GM12878 (cell line): Measurements from ENCODE around the gene MAGI3. TPM values are rescaled to one million over a fixed set of nuclear protein-coding genes. Genes with fewer than 3 reads are reported as not detected.

Experiments used
- ATAC-seq: fragments of 200-7000 bp; cut with Tn5 transposase; 3 replicates; pipeline ENCODE4 v1.9.1; 2020; ENCODE audit warnings: mild to moderate bottlenecking, moderate library complexity
- BruUV-seq: library from RNA; stranded (reverse); fragments of 400-500 nt; replicated peaks from 2 replicates; lab custom pipeline; 2021; lab: Mats Ljungman, UMichigan
- CTCF ChIA-PET: fragments of 300-600 bp; sonication (Branson Sonifier 250); formaldehyde crosslinking; extraction: SDS; loops from one replicate; lab custom pipeline; 2021; ENCODE audit warnings: inconsistent platforms; lab: Yijun Ruan, JAX
- POLR2A ChIA-PET: fragments of 350-600 bp; formaldehyde crosslinking; extraction: SDS; loops from one replicate; lab custom pipeline; 2021; ENCODE audit warnings: inconsistent platforms; lab: Charles Lee
- RAD21 ChIA-PET: fragments of 300-600 bp; sonication (Branson Sonifier 250); formaldehyde crosslinking; loops from one replicate; lab custom pipeline; 2023; ENCODE audit warnings: antibody characterized with exemption; ENCODE audit not compliant: unreplicated experiment; lab: Charles Lee
- SMC1A ChIA-PET: fragments of 300-600 bp; sonication (Branson Sonifier 250); formaldehyde crosslinking; loops from one replicate; lab custom pipeline; 2023; ENCODE audit not compliant: unreplicated experiment, uncharacterized antibody; lab: Charles Lee
- DNase-seq: peaks from one replicate; pipeline ENCODE4 v3.0.0-alpha.2; 2011; ENCODE audit warnings: low read depth, low spot score
- FAIRE-seq: peaks from 3 replicates; lab custom pipeline; 2011; peaks lifted over from hg19 to GRCh38; lab: Jason Lieb, UNC
- H2AFZ ChIP-seq: 2 replicates; pipeline ENCODE4 v1.6.0; 2011; ENCODE audit warnings: low read depth, low read length, control low read depth; ENCODE audit not compliant: control insufficient read depth
- H3K27ac ChIP-seq: 2 replicates; pipeline ENCODE4 v1.5.1; 2011; ENCODE audit warnings: control low read depth; ENCODE audit not compliant: control insufficient read depth, insufficient read depth
- H3K27me3 ChIP-seq, 2 experiments: replicated peaks in 1 of 2; 2 replicates each; pipeline versions ENCODE4 v1.6.0 to v1.6.1; 2011; ENCODE audit warnings: low read length in 1 of 2; ENCODE audit not compliant: control insufficient read depth in 2 of 2, insufficient read depth in 2 of 2
- H3K36me3 ChIP-seq, 2 experiments: 2 replicates each; pipeline ENCODE4 v1.5.1; 2011; ENCODE audit warnings: low read length in 1 of 2; ENCODE audit not compliant: control insufficient read depth in 2 of 2, insufficient read depth in 2 of 2
- H3K4me1 ChIP-seq: 2 replicates; pipeline ENCODE4 v1.6.1; 2011; ENCODE audit warnings: mild to moderate bottlenecking, low read length, moderate library complexity, mixed read lengths; ENCODE audit not compliant: control insufficient read depth, insufficient read depth
- H3K4me2 ChIP-seq: 2 replicates; pipeline ENCODE4 v1.6.0; 2011; ENCODE audit warnings: control low read depth; ENCODE audit not compliant: control insufficient read depth, insufficient read depth
- H3K4me3 ChIP-seq: fragments of 200-600 bp; sonication (generic); 2 replicates; pipeline ENCODE4 v1.5.1; 2016
- H3K79me2 ChIP-seq: 2 replicates; pipeline ENCODE4 v1.6.0; 2011; ENCODE audit warnings: low read length; ENCODE audit not compliant: control insufficient read depth, insufficient read depth
- H3K9ac ChIP-seq: 2 replicates; pipeline ENCODE4 v1.8.0; 2011; ENCODE audit warnings: low read length, control low read depth, mixed read lengths; ENCODE audit not compliant: control insufficient read depth, insufficient read depth
- H3K9me3 ChIP-seq: replicated peaks from 3 replicates; pipeline ENCODE4 v1.5.1; 2011; ENCODE audit warnings: mild to moderate bottlenecking, low read length; ENCODE audit not compliant: control insufficient read depth, insufficient read depth
- H4K20me1 ChIP-seq: 2 replicates; pipeline ENCODE4 v1.6.0; 2011; ENCODE audit not compliant: control insufficient read depth, insufficient read depth
- BCL11A ChIP-seq: IDR thresholded peaks from 2 replicates; pipeline ENCODE4 v1.6.1; 2011; ENCODE audit warnings: low read depth, low read length
- CEBPB ChIP-seq, 2 experiments: fragments of 150-350 bp in 1 of 2; IDR thresholded peaks; 2 replicates each; pipeline ENCODE4 v1.6.1; 2012 to 2014; ENCODE audit warnings: low read depth in 2 of 2, low read length in 2 of 2, borderline replicate concordance in 1 of 2, inconsistent platforms in 1 of 2
- CREB1 ChIP-seq: IDR thresholded peaks from 2 replicates; pipeline ENCODE4 v1.6.1; 2012; ENCODE audit warnings: low read depth, mild to moderate bottlenecking, inconsistent platforms
- IKZF1 ChIP-seq: fragments of 450-650 bp; conservative IDR thresholded peaks from 2 replicates; pipeline ENCODE4 v1.6.1; 2017; ENCODE audit warnings: antibody characterized with exemption, mild to moderate bottlenecking
- IKZF2 ChIP-seq, 2 experiments: fragments of 450-650 bp; IDR thresholded peaks; 2 replicates each; pipeline ENCODE4 v1.6.1; 2017; ENCODE audit warnings: mild to moderate bottlenecking in 2 of 2, moderate library complexity in 2 of 2
- MTA3 ChIP-seq: IDR thresholded peaks from 2 replicates; pipeline ENCODE4 v1.6.1; 2012; ENCODE audit warnings: low read length, inconsistent platforms, borderline replicate concordance
- NFYA ChIP-seq: IDR thresholded peaks from 2 replicates; pipeline ENCODE4 v1.6.1; 2011; ENCODE audit warnings: low read depth, mild to moderate bottlenecking, low read length, improper control_type of control experiment, borderline replicate concordance
- NRF1 ChIP-seq: conservative IDR thresholded peaks from 2 replicates; pipeline ENCODE4 v1.6.1; 2011; ENCODE audit warnings: mild to moderate bottlenecking, low read depth, low read length, improper control_type of control experiment
- PAX8 ChIP-seq: fragments of 450-650 bp; IDR thresholded peaks from 2 replicates; pipeline ENCODE4 v1.6.1; 2017; ENCODE audit warnings: mild to moderate bottlenecking, moderate library complexity
- RFX5 ChIP-seq: IDR thresholded peaks from 2 replicates; pipeline ENCODE4 v1.6.1; 2011; ENCODE audit warnings: low read depth, low read length, improper control_type of control experiment
- SMARCA5 ChIP-seq: fragments of 450-650 bp; IDR thresholded peaks from 2 replicates; pipeline ENCODE4 v1.6.1; 2017; ENCODE audit warnings: mild to moderate bottlenecking
- WGBS: methylation state at CpG from one replicate; pipeline ENCODE4 v1.1.6; 2016; ENCODE audit warnings: low lambda C conversion rate; ENCODE audit not compliant: insufficient replicate concordance, insufficient coverage; ENCODE audit errors: missing lambda C conversion rate; 5-methylcytosine and 5-hydroxymethylcytosine counted together
- in situ Hi-C: fragments of 300-500 bp; cut with MboI; formaldehyde crosslinking; loops from 9 replicates; pipeline ENCODE4 v1.14.3; 2018; ENCODE audit warnings: mixed read lengths
- intact Hi-C: fragments of 100-400 bp; cut with micrococcal nuclease; formaldehyde crosslinking; loops from one replicate; pipeline ENCODE4 v1.14.2; 2022; ENCODE audit not compliant: unreplicated experiment
- polyA plus RNA-seq, 11 experiments: library from polyadenylated mRNA; depleted of rRNA in 4 of 11; unstranded in 6 of 11; stranded (reverse) in 5 of 11; fragments of >200 nt; fragmentation: Nextera tagmentation in 4 of 11; fragmentation: Illumina TruSeq in 1 of 11; extraction: Ambion mirVana in 4 of 11; extraction: Trizol in 1 of 11; gene quantifications; 1 replicate in 1 of 11; 2 replicates in 10 of 11; pipeline versions ENCODE4 v1.2.1 to v1.2.3, GENCODE V29; 2011 to 2016; ENCODE audit warnings: inconsistent platforms in 2 of 11, missing spikeins in 2 of 11, low read depth in 1 of 11
- total RNA-seq, 4 experiments: library from RNA; depleted of rRNA in 3 of 4; stranded (reverse); fragments of >200 nt in 3 of 4; fragmentation: Illumina TruSeq in 1 of 4; extraction: Trizol in 1 of 4; gene quantifications; 2 replicates each; pipeline versions ENCODE4 v1.2.1 to v1.2.3, GENCODE V29; 2013 to 2021
- TF ChIP-seq, protein P1 (sequence below): IDR thresholded peaks from 2 replicates; pipeline ENCODE4 v1.6.1; 2011; ENCODE audit warnings: borderline replicate concordance, low read depth, mild to moderate bottlenecking, moderate library complexity, low read length; ENCODE audit not compliant: insufficient read depth, poor library complexity, severe bottlenecking
- TF ChIP-seq, protein P2 (sequence below): IDR thresholded peaks from 2 replicates; pipeline ENCODE4 v1.6.1; 2012; ENCODE audit warnings: low read length, inconsistent platforms

MAGI3 gene
- total and polyA plus RNA-seq, 10 of the 15 experiments (the other 5 are each of a cell fraction or from before 2014, with no cell fraction given), result 0.17 to 0.65 (median 0.32) TPM

DNA sequence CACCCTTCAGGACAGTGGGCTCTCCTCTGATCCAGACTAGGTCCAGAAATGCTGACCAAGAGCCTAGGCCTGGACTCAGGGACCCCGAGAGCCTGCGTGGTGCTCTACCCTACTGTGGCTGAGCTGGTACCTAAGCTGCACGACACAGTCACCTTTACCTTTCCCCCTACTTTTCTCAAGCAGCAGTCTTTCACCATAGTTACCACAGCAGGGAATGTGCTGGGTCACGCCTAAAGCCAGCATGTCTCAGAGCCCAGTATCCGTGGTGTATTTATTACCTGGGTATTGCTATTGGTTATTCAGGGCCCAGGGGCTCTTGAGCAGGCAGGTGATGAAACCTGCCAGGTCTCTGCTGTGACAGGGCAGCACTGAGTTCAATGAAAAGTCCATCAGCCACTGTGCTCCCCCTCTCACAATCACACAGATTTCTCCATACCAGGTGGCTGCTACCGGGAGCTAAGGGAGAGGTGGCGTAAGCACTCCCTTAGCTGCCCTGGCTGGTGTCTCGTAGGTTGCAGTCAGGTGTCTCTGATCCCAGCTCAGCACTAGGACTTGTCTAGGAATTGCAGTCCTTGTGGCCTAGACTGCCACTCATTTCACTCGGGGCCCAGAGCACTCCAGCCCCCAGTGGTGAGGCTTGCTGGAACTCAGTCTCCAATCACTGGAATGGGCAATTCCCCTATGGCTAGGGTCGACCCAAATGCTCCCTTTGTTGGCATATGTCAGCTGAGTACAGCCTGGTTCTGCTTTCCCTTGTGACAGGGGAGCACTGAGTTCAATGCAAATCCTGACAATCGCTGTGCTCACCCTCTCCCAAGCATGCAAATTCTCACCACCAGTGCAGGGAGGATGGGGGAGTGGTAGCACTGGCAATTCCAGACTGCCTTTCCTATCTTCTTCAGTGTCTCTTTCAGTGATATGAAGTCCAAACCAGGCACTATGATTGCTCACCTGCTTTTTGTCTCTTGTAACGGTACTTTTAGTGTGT lies 240.3 kb downstream of the MAGI3 start:
- Histone ChIP-seq H3K27ac (no peak overlapping the region), H3K9me3 (no peaks in the 10 kb centered on the region), H3K27me3 (no peaks in the 10 kb centered on the region), H2AFZ (no peak overlapping the region), H3K36me3 (no peaks in the 10 kb centered on the region; a peak in 1 of 4 replicates), H4K20me1 (no peaks in the 10 kb centered on the region), H3K9ac (no peak overlapping the region), H3K4me2 (no peak overlapping the region), H3K4me3 (no peak overlapping the region), H3K79me2 (no peaks in the 10 kb centered on the region), H3K4me1 (no peaks in the 10 kb centered on the region)
- DNase-seq (no peak), FAIRE-seq (no peak), ATAC-seq (no peak)
- intact Hi-C loops, result no loop called here
- ChIA-PET POLR2A (no interaction called here), RAD21 (no interaction called here), SMC1A (no interaction called here), CTCF (interaction anchor here (1.3 kb wide), 1 partner anchor 205 kb away, joined by 3 read pairs; no protein-coding TSS in a partner anchor)
- in situ Hi-C loops, result no loop called here
- BruUV-seq, result no TSS peak
- TF ChIP-seq PAX8 (no peak), IKZF1 (no peak), NRF1 (no peak), IKZF2 (IDR thresholded peaks at IDR 0.05) (no peak), CEBPB (IDR thresholded peaks at IDR 0.05; ENCODE audit: borderline replicate concordance in 1 of 2, low read depth in 2 of 2, low read length in 2 of 2) (no peak), MTA3 (no peak), SMARCA5 (no peak), BCL11A (no peak), RFX5 (no peak), CREB1 (no peak), NFYA (no peak)
- TF ChIP-seq, protein P1, sequence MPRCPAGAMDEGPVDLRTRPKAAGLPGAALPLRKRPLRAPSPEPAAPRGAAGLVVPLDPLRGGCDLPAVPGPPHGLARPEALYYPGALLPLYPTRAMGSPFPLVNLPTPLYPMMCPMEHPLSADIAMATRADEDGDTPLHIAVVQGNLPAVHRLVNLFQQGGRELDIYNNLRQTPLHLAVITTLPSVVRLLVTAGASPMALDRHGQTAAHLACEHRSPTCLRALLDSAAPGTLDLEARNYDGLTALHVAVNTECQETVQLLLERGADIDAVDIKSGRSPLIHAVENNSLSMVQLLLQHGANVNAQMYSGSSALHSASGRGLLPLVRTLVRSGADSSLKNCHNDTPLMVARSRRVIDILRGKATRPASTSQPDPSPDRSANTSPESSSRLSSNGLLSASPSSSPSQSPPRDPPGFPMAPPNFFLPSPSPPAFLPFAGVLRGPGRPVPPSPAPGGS, result no peak
- TF ChIP-seq, protein P2, sequence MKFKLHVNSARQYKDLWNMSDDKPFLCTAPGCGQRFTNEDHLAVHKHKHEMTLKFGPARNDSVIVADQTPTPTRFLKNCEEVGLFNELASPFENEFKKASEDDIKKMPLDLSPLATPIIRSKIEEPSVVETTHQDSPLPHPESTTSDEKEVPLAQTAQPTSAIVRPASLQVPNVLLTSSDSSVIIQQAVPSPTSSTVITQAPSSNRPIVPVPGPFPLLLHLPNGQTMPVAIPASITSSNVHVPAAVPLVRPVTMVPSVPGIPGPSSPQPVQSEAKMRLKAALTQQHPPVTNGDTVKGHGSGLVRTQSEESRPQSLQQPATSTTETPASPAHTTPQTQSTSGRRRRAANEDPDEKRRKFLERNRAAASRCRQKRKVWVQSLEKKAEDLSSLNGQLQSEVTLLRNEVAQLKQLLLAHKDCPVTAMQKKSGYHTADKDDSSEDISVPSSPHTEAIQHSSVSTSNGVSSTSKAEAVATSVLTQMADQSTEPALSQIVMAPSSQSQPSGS, result no peak
- WGBS, result 53% methylated on average over 12 of the region's 12 CpGs
